UCSD-AML1 (cell line): ENCODE data around the gene CYP11A1.

Source experiments
- DNase-seq: peaks from one replicate; lab custom pipeline; 2025; ENCODE audit not compliant: unreplicated experiment; lab: John Stamatoyannopoulos, UW

CYP11A1 gene

GRCh38 chr15:74367296-74367854 is at the start of gene CYP11A1:
CYP11A1 (minus strand) TSS chr15:74367646; CDS start chr15:74367585, 61 bp downstream.
- DNase-seq: no peak

GRCh38 chr15:74417225-74417624 is 49.8 kb upstream of the CYP11A1 start:
- no peak for DNase-seq

- DNase-seq: no peak
Measured at GRCh38 chr15:74415966-74416916, 48.8 kb upstream of the CYP11A1 start.

GRCh38 chr15:74414603-74415338 is 47.3 kb upstream of the CYP11A1 start:
- no peak for DNase-seq

GRCh38 chr15:74414081-74414580 is 46.7 kb upstream of the CYP11A1 start:
- DNase-seq: no peak

- DNase-seq: no peak
Measured at GRCh38 chr15:74413350-74414080, 46.1 kb upstream of the CYP11A1 start.

GRCh38 chr15:74412159-74412558 is 44.7 kb upstream of the CYP11A1 start:
- no peak for DNase-seq

- DNase-seq: no peak
Measured at GRCh38 chr15:74411686-74412085, 44.2 kb upstream of the CYP11A1 start.

- DNase-seq: no peak
Measured at GRCh38 chr15:74410502-74410901, 43.1 kb upstream of the CYP11A1 start.

- DNase-seq: no peak
Measured at GRCh38 chr15:74409225-74409624, 41.8 kb upstream of the CYP11A1 start.

- no peak for DNase-seq
Measured at GRCh38 chr15:74408815-74409214, 41.4 kb upstream of the CYP11A1 start.

- DNase-seq: no peak
Measured at GRCh38 chr15:74408385-74408784, 40.9 kb upstream of the CYP11A1 start.

GRCh38 chr15:74406992-74407705 is 39.7 kb upstream of the CYP11A1 start:
- DNase-seq: peak; percentile 37

- no peak for DNase-seq
Measured at GRCh38 chr15:74406517-74406916, 39.1 kb upstream of the CYP11A1 start.

- no peak for DNase-seq
Measured at GRCh38 chr15:74405823-74406222, 38.4 kb upstream of the CYP11A1 start.

GRCh38 chr15:74403991-74404563 is 36.6 kb upstream of the CYP11A1 start:
- peak; percentile 64 for DNase-seq

GRCh38 chr15:74403588-74403919 is 36.1 kb upstream of the CYP11A1 start:
- no peak for DNase-seq

- peak; percentile 85 for DNase-seq
Measured at GRCh38 chr15:74402873-74403587, 35.6 kb upstream of the CYP11A1 start.

- DNase-seq: no peak
Measured at GRCh38 chr15:74402337-74402841, 34.9 kb upstream of the CYP11A1 start.
